Natural killer cell (primary cell): ENCODE measurements around the gene SLC25A38. TPM values are rescaled to one million over a fixed set of nuclear protein-coding genes. Genes with fewer than 3 reads are reported as not detected.
A peak's percentile ranks its signal among the peaks of the same experiment; 100 is the strongest.

Source experiments
- ATAC-seq, 3 donors: fragments of 150-1000 bp in 2 of 3; fragments of 200-7000 bp in 1 of 3; cut with Tn5 transposase; 1 replicate in 1 of 3; 2 replicates in 2 of 3; pipeline ENCODE4 v1.10.0; 2021; ENCODE audit warnings: mild to moderate bottlenecking in 2 of 3, moderate library complexity in 2 of 3
- DNase-seq, 2 donors: peaks; one replicate each; pipeline versions ENCODE4 v3.0.0 to v3.0.0-alpha.2; 2013 to 2021; ENCODE audit warnings: mixed read lengths in 1 of 2
- H3K27ac ChIP-seq: one replicate; pipeline ENCODE4 v1.5.1; 2013; ENCODE audit warnings: mild to moderate bottlenecking, low read length
- H3K27me3 ChIP-seq: one replicate; pipeline ENCODE4 v1.6.1; 2013; ENCODE audit warnings: low read length; ENCODE audit not compliant: control insufficient read depth, insufficient read depth
- H3K36me3 ChIP-seq: one replicate; pipeline ENCODE4 v1.6.1; 2013; ENCODE audit warnings: low read length; ENCODE audit not compliant: control insufficient read depth, insufficient read depth
- H3K4me1 ChIP-seq: one replicate; pipeline ENCODE4 v1.6.1; 2013; ENCODE audit warnings: low read length; ENCODE audit not compliant: control insufficient read depth, insufficient read depth
- H3K4me3 ChIP-seq: one replicate; pipeline ENCODE4 v1.5.1; 2013; ENCODE audit warnings: low read length
- H3K9me3 ChIP-seq: one replicate; pipeline ENCODE4 v1.6.1; 2013; ENCODE audit warnings: low read length; ENCODE audit not compliant: control insufficient read depth, insufficient read depth
- H3K27ac Mint-ChIP-seq, 2 donors: one replicate each; pipeline ENCODE4 v1.8.0; 2022; ENCODE audit warnings: mild to moderate bottlenecking in 2 of 2, mixed read lengths in 2 of 2, moderate library complexity in 1 of 2
- H3K27me3 Mint-ChIP-seq, 2 donors: one replicate each; pipeline ENCODE4 v1.8.0; 2022; ENCODE audit warnings: low read depth in 2 of 2, mixed read lengths in 2 of 2
- H3K36me3 Mint-ChIP-seq: one replicate; pipeline ENCODE4 v1.8.0; 2022; ENCODE audit warnings: mixed read lengths
- H3K4me1 Mint-ChIP-seq, 2 donors: one replicate each; pipeline ENCODE4 v1.8.0; 2022; ENCODE audit warnings: mixed read lengths in 2 of 2
- H3K4me3 Mint-ChIP-seq: one replicate; pipeline ENCODE4 v1.8.0; 2022; ENCODE audit warnings: mild to moderate bottlenecking, moderate library complexity, mixed read lengths
- H3K9me3 Mint-ChIP-seq, 2 donors: one replicate each; pipeline ENCODE4 v1.8.0; 2022; ENCODE audit warnings: mixed read lengths in 2 of 2
- WGBS: methylation state at CpG from one replicate; pipeline ENCODE4 v1.1.7; 2013; ENCODE audit warnings: missing lambda C conversion rate; ENCODE audit not compliant: insufficient coverage; 5-methylcytosine and 5-hydroxymethylcytosine counted together
- intact Hi-C: fragments of 100-400 bp; cut with micrococcal nuclease; formaldehyde crosslinking; loops from one replicate; pipeline ENCODE4 v1.14.2; 2022
- total RNA-seq, 4 donors: library from RNA; stranded (reverse); fragments of 120-200 nt in 1 of 4; gene quantifications; one replicate each; pipeline versions ENCODE4 v1.2.3 to v1.2.4, GENCODE V29; 2013 to 2022
- TF ChIP-seq, protein P1 (sequence below): fragments of 200-600 bp; IDR thresholded peaks from one replicate; pipeline ENCODE4 v1.8.0; 2022; ENCODE audit warnings: antibody characterized with exemption

Gene SLC25A38
- total RNA-seq, 3 donors from 2014 or later (not counting 1 experiment from before 2014, with no cell fraction given), result 40.0 to 44.7 (median 41.7) TPM

DNA sequence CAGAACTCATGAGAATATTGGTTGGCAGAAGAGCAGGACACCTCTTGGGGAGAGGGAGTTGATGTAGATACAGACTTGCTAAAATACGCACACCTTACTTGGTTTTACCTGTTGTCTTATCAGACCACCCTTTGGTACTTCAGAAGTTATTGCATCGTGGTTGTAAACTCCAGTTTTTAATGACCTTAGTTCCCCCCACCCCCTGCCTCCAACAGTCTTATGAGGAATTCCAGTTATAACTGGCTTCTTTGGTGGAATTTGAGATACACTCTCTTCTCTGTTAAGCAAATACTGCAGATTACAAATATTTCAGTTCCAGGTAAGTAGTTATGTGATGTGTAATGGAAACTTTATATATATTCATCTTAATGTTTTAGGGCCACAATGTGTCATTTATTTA is 5.0 kb downstream of the SLC25A38 start:
- Mint-ChIP-seq H3K4me3 (peak overlapping the region; percentile 76), H3K4me1 (peaks cover 71 to 76% of the 10 kb centered on the region in 2 donors), H3K9me3 (no peaks in the 10 kb centered on the region), H3K27ac (peak overlapping the region; percentile 86 to 99), H3K36me3 (no peaks in the 10 kb centered on the region), H3K27me3 (no peaks in the 10 kb centered on the region)
- TF ChIP-seq, protein P1, sequence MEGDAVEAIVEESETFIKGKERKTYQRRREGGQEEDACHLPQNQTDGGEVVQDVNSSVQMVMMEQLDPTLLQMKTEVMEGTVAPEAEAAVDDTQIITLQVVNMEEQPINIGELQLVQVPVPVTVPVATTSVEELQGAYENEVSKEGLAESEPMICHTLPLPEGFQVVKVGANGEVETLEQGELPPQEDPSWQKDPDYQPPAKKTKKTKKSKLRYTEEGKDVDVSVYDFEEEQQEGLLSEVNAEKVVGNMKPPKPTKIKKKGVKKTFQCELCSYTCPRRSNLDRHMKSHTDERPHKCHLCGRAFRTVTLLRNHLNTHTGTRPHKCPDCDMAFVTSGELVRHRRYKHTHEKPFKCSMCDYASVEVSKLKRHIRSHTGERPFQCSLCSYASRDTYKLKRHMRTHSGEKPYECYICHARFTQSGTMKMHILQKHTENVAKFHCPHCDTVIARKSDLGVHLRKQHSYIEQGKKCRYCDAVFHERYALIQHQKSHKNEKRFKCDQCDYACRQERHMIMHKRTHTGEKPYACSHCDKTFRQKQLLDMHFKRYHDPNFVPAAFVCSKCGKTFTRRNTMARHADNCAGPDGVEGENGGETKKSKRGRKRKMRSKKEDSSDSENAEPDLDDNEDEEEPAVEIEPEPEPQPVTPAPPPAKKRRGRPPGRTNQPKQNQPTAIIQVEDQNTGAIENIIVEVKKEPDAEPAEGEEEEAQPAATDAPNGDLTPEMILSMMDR, result no peak
- ATAC-seq (no peak), DNase-seq (no peak)
- Histone ChIP-seq H3K4me1 (peaks cover 60% of the 10 kb centered on the region), H3K27me3 (no peaks in the 10 kb centered on the region), H3K36me3 (peaks cover 28% of the 10 kb centered on the region), H3K9me3 (no peaks in the 10 kb centered on the region), H3K27ac (peak overlapping the region; percentile 68), H3K4me3 (no peak overlapping the region)
- intact Hi-C loops, result no loop called here
- 92% methylated on average over 2 of the region's 2 CpGs for WGBS

DNA sequence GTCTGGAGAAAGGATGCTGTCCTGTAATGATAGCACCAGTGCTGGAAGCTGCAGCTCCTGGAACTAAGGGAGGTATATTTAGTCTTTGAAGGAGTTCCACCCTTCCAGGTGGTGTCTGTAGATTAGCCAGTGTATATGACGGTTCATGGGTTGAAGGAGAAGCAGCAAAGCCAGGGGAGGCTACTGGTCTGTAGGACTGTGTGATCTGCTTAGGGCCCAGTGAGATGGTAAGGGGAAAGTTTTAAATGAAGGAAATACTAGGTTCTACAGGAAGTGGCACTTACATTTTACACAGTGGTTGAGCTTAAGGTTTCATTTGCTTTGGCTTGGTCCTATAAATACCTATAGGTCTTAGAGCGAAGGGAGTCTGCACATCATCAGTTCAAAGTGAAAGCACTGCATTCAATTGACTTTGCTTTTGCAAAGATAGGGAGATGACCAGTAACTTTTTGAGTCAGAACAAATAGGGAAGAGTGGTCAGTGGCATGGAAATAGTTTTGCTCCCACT is 5.6 kb downstream of the SLC25A38 start:
- intact Hi-C loops, result no loop called here
- no peaks in the 10 kb centered on the region for H3K27me3 ChIP-seq
- DNase-seq, result peak in 1 of 2 donors; percentile 33
- H3K4me3 ChIP-seq, result no peak overlapping the region
- Mint-ChIP-seq H3K36me3 (peaks cover 2% of the 10 kb centered on the region), H3K27ac (peak overlapping the region; percentile 86 to 99), H3K4me1 (peaks cover 65 to 70% of the 10 kb centered on the region in 2 donors), H3K4me3 (peak overlapping the region; percentile 76), H3K27me3 (no peaks in the 10 kb centered on the region), H3K9me3 (no peaks in the 10 kb centered on the region)
- H3K36me3 ChIP-seq, result peaks cover 33% of the 10 kb centered on the region
- peak overlapping the region; percentile 68 for H3K27ac ChIP-seq
- ATAC-seq, result peak; percentile 5 to 48 (median 33)
- WGBS, result 7% methylated on average over 2 of the region's 2 CpGs
- no peaks in the 10 kb centered on the region for H3K9me3 ChIP-seq
- TF ChIP-seq, protein P1, result no peak
- peaks cover 55% of the 10 kb centered on the region for H3K4me1 ChIP-seq

DNA sequence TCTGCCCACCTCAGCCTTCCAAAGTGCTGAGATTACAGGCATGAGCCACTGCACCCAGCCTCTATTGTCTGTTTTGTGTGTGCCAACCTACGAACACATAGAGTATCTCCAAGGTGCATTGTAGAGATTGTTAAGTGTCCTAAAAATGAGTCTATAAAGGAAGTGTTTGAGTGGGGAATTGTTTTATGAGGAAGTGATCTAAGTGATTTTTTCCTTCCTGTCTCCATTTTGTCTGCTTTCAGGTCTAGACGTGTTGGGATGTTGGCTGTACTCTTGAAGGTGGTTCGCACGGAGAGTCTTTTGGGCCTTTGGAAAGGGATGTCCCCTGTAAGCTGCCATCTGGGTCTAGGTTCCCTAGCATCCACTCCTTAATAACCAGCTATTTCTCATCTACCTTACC is 7.0 kb downstream of the SLC25A38 start:
- Histone ChIP-seq H3K4me1 (peaks cover 43% of the 10 kb centered on the region), H3K27me3 (no peaks in the 10 kb centered on the region), H3K27ac (no peak overlapping the region), H3K9me3 (no peaks in the 10 kb centered on the region), H3K4me3 (no peak overlapping the region), H3K36me3 (peaks cover 47% of the 10 kb centered on the region)
- TF ChIP-seq, protein P1, result no peak
- DNase-seq (no peak), ATAC-seq (no peak)
- peak overlapping the region; percentile 86 to 99 for H3K27ac Mint-ChIP-seq
- no peaks in the 10 kb centered on the region for H3K27me3 Mint-ChIP-seq
- 89% methylated on average over 4 of the region's 4 CpGs for WGBS
- peaks cover 61 to 63% of the 10 kb centered on the region in 2 donors for H3K4me1 Mint-ChIP-seq
- intact Hi-C loops, result no loop called here
- no peaks in the 10 kb centered on the region for H3K9me3 Mint-ChIP-seq
- H3K4me3 Mint-ChIP-seq, result peak overlapping the region; percentile 4
- peaks cover 16% of the 10 kb centered on the region for H3K36me3 Mint-ChIP-seq

DNA sequence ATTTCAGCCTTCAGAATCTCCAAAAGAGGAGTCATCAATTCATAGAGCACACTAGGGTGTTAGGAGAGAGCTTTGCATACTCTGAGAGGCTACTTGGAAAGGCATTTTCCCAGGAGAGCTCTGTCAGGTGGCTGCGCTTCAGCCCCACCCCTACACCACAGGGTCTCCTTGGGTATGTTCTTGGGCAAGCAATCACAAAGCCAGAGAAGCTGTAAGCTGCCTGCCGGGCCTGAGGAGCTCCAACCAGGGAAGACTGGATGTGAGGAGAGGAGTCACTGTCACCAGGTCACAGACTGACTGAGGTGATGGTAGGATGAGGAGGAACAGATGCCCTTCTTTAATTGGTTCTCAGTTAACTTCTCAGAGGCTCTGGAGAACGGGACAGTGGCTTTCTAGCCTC is 13.5 kb downstream of the SLC25A38 start:
- no peaks in the 10 kb centered on the region for H3K27me3 Mint-ChIP-seq
- H3K36me3 Mint-ChIP-seq, result peaks cover 34% of the 10 kb centered on the region
- Histone ChIP-seq H3K36me3 (peaks cover 78% of the 10 kb centered on the region), H3K4me3 (no peak overlapping the region), H3K9me3 (no peaks in the 10 kb centered on the region), H3K27ac (no peak overlapping the region), H3K4me1 (peaks cover under 1% of the 10 kb centered on the region), H3K27me3 (no peaks in the 10 kb centered on the region)
- H3K4me1 Mint-ChIP-seq, result peaks cover 1 to 2% of the 10 kb centered on the region in 2 donors
- TF ChIP-seq, protein P1, result no peak
- WGBS, result 100% methylated on average over 3 of the region's 3 CpGs
- intact Hi-C loops, result no loop called here
- H3K9me3 Mint-ChIP-seq, result no peaks in the 10 kb centered on the region
- H3K4me3 Mint-ChIP-seq, result no peak overlapping the region
- DNase-seq, result no peak
- H3K27ac Mint-ChIP-seq, result no peak overlapping the region
- ATAC-seq, result no peak
